A673 (cell line): ENCODE results near the gene COL28A1. TPM values are rescaled to one million over a fixed set of nuclear protein-coding genes. Genes with fewer than 3 reads are reported as not detected.

Experiments used
- BruUV-seq: library from RNA; stranded (reverse); fragments of 400-500 nt; replicated peaks from 2 replicates; lab custom pipeline; 2021; lab: Mats Ljungman, UMichigan
- CTCF ChIA-PET: fragments of 300-600 bp; sonication (Branson Sonifier 250); formaldehyde crosslinking; loops from one replicate; lab custom pipeline; 2022; ENCODE audit warnings: antibody characterized with exemption; lab: Charles Lee
- POLR2A ChIA-PET: fragments of 300-600 bp; sonication (Branson Sonifier 250); formaldehyde crosslinking; loops from one replicate; lab custom pipeline; 2022; ENCODE audit warnings: antibody characterized with exemption; ENCODE audit not compliant: low non-redundant PET; lab: Charles Lee
- DNase-seq: peaks from one replicate; pipeline ENCODE4 v3.0.0-alpha.2; 2015; ENCODE audit warnings: low spot score
- H3K27ac ChIP-seq: fragments of 200-600 bp; sonication (generic); 2 replicates; pipeline ENCODE4 v1.5.1; 2016; ENCODE audit warnings: mixed run types, low read depth, mild to moderate bottlenecking, mixed read lengths, antibody characterized with exemption, low read length; ENCODE audit not compliant: poor library complexity, severe bottlenecking
- H3K27me3 ChIP-seq: fragments of 200-600 bp; sonication (generic); replicated peaks from 2 replicates; pipeline ENCODE4 v1.6.1; 2017; ENCODE audit warnings: mixed run types, low read depth, mild to moderate bottlenecking, mixed read lengths, antibody characterized with exemption, low read length; ENCODE audit not compliant: insufficient read depth, poor library complexity
- H3K36me3 ChIP-seq: fragments of 200-600 bp; sonication (generic); 2 replicates; pipeline ENCODE4 v1.6.1; 2016; ENCODE audit warnings: mixed run types, mild to moderate bottlenecking, mixed read lengths, antibody characterized with exemption, low read length; ENCODE audit not compliant: insufficient read depth, poor library complexity, severe bottlenecking
- H3K4me1 ChIP-seq: fragments of 200-600 bp; sonication (generic); 2 replicates; pipeline ENCODE4 v1.6.1; 2017; ENCODE audit warnings: mixed run types, mild to moderate bottlenecking, mixed read lengths, antibody characterized with exemption, low read length; ENCODE audit not compliant: insufficient read depth, poor library complexity, severe bottlenecking
- H3K4me3 ChIP-seq: fragments of 200-600 bp; sonication (generic); 2 replicates; pipeline ENCODE4 v1.5.1; 2016; ENCODE audit warnings: low read depth, mixed run types, mild to moderate bottlenecking, mixed read lengths, low read length; ENCODE audit not compliant: poor library complexity, severe bottlenecking
- H3K9me3 ChIP-seq: fragments of 200-600 bp; sonication (generic); 2 replicates; pipeline ENCODE4 v1.6.1; 2016; ENCODE audit warnings: mixed run types, low read depth, mild to moderate bottlenecking, mixed read lengths, antibody characterized with exemption, low read length; ENCODE audit not compliant: poor library complexity, severe bottlenecking
- CTCF ChIP-seq: fragments of 300-800, 200-600 bp; sonication (generic); conservative IDR thresholded peaks from 2 replicates; pipeline ENCODE4 v1.5.1; 2017; ENCODE audit warnings: low read depth, mild to moderate bottlenecking, antibody characterized with exemption, low read length, moderate library complexity, mixed read lengths
- EZH2 ChIP-seq: fragments of 200-600 bp; sonication (generic); IDR thresholded peaks from 2 replicates; pipeline ENCODE4 v1.6.1; 2017; ENCODE audit warnings: borderline replicate concordance, low read depth, mild to moderate bottlenecking, mixed read lengths, antibody characterized with exemption, low read length; ENCODE audit not compliant: poor library complexity, severe bottlenecking
- intact Hi-C: fragments of 100-400 bp; cut with micrococcal nuclease; formaldehyde crosslinking; loops from one replicate; pipeline ENCODE4 v1.10.0; 2022; ENCODE audit not compliant: unreplicated experiment
- total RNA-seq: library from RNA; stranded (reverse); gene quantifications from 2 replicates; pipeline ENCODE4 v1.2.3, GENCODE V29; 2021

The COL28A1 gene
- total RNA-seq, 1 experiment from 2014 or later, result 0.34 TPM

- no peaks in the 10 kb centered on the region for H3K4me1 ChIP-seq
- H3K36me3 ChIP-seq, result no peaks in the 10 kb centered on the region
- H3K9me3 ChIP-seq, result no peaks in the 10 kb centered on the region
- ChIA-PET POLR2A (no interaction called here), CTCF (interaction anchor here (0.5 kb wide), 1 partner anchor 39 kb away, joined by 10 read pairs; no protein-coding TSS in a partner anchor)
- no peak overlapping the region for H3K4me3 ChIP-seq
- no TSS peak for BruUV-seq
- intact Hi-C loops, result no loop called here
- DNase-seq, result no peak
- TF ChIP-seq EZH2 (no peak), CTCF (no peak)
- H3K27ac ChIP-seq, result no peak overlapping the region
- H3K27me3 ChIP-seq, result peaks cover 30% of the 10 kb centered on the region
Measured at GRCh38 chr7:7335215-7335614, 200.5 kb downstream of the COL28A1 start.

- H3K4me3 ChIP-seq, result no peak overlapping the region
- H3K27ac ChIP-seq, result no peak overlapping the region
- no peak for TF ChIP-seq CTCF
- no peak for TF ChIP-seq EZH2
- no peaks in the 10 kb centered on the region for H3K9me3 ChIP-seq
- peaks cover 44% of the 10 kb centered on the region for H3K27me3 ChIP-seq
- CTCF ChIA-PET, result no interaction called here
- POLR2A ChIA-PET, result no interaction called here
- no peak for DNase-seq
- BruUV-seq, result no TSS peak
- no peaks in the 10 kb centered on the region for H3K36me3 ChIP-seq
- intact Hi-C loops, result no loop called here
- no peaks in the 10 kb centered on the region for H3K4me1 ChIP-seq
Measured at GRCh38 chr7:7333610-7334009, 202.1 kb downstream of the COL28A1 start.

GRCh38 chr7:7331523-7331922 is 204.2 kb downstream of the COL28A1 start:
- no TSS peak for BruUV-seq
- DNase-seq, result no peak
- TF ChIP-seq CTCF (no peak), EZH2 (no peak)
- Histone ChIP-seq H3K36me3 (no peaks in the 10 kb centered on the region), H3K4me1 (no peaks in the 10 kb centered on the region), H3K4me3 (no peak overlapping the region), H3K27ac (no peak overlapping the region), H3K9me3 (no peaks in the 10 kb centered on the region), H3K27me3 (peaks cover 62% of the 10 kb centered on the region)
- ChIA-PET POLR2A (no interaction called here), CTCF (no interaction called here)
- intact Hi-C loops, result no loop called here
